ENCODE results near the gene PDZK1IP1. TPM values are rescaled to one million over a fixed set of nuclear protein-coding genes. Genes with fewer than 3 reads are reported as not detected.

The PDZK1IP1 gene
- total RNA-seq, 1 donor = not detected

DNA sequence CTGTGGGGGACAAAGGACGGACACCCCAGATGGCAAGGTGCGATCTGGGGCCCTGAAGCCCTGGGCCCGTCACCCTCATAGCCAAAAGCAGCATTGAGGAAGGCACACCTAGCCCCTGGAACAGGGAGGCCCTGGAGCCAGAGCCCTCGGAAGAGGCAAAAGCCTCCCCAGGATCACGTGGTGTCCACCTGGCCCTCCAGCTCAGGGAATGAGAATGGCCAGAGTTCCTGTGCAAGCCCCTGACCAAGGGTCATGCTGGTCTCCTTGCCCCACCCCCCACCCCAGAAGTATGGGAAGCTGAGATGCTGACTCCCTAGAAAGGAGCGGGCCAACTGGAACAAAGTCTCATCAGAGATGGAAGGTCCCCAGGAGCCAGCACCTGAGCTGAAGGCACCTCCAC, 1.0 kb upstream of the PDZK1IP1 start:
- no peak overlapping the region for H3K4me3 ChIP-seq (ENCODE audit: low read depth, low read length)
- TF ChIP-seq, protein P1, sequence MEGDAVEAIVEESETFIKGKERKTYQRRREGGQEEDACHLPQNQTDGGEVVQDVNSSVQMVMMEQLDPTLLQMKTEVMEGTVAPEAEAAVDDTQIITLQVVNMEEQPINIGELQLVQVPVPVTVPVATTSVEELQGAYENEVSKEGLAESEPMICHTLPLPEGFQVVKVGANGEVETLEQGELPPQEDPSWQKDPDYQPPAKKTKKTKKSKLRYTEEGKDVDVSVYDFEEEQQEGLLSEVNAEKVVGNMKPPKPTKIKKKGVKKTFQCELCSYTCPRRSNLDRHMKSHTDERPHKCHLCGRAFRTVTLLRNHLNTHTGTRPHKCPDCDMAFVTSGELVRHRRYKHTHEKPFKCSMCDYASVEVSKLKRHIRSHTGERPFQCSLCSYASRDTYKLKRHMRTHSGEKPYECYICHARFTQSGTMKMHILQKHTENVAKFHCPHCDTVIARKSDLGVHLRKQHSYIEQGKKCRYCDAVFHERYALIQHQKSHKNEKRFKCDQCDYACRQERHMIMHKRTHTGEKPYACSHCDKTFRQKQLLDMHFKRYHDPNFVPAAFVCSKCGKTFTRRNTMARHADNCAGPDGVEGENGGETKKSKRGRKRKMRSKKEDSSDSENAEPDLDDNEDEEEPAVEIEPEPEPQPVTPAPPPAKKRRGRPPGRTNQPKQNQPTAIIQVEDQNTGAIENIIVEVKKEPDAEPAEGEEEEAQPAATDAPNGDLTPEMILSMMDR (IDR thresholded peaks at IDR 0.05; ENCODE audit: insufficient read depth, low read length) = no peak
- DNase-seq (ENCODE audit: low read depth) = no peak

GRCh38 chr1:47190509-47190855, 646 bp upstream of the PDZK1IP1 start:
- H3K4me3 ChIP-seq (ENCODE audit: low read depth, low read length) = no peak overlapping the region
- TF ChIP-seq, protein P1 (IDR thresholded peaks at IDR 0.05; ENCODE audit: insufficient read depth, low read length) = no peak
- DNase-seq (ENCODE audit: low read depth) = no peak

GRCh38 chr1:47188791-47189785, 748 bp downstream of the PDZK1IP1 start:
- DNase-seq (ENCODE audit: low read depth) = no peak
- TF ChIP-seq, protein P1 (IDR thresholded peaks at IDR 0.05; ENCODE audit: insufficient read depth, low read length) = no peak
- no peak overlapping the region for H3K4me3 ChIP-seq (ENCODE audit: low read depth, low read length)

DNA sequence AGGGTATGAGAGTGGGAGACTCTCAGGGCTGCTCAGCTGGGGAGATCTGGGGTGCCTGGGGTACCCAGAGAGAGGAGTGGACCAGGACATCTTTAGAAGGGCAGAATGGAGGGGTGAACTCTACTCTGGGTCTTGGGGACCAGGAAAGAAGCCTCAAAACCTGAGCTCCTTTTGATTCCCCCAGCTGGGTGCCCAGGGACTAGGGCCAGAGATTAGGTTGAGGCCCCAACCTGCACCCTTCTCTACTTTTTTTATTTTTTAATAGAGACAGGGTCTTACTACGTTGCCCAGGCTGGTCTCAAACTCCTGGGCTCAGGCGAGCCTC, 1.9 kb downstream of the PDZK1IP1 start:
- DNase-seq (ENCODE audit: low read depth) = no peak
- H3K4me3 ChIP-seq (ENCODE audit: low read depth, low read length) = no peak overlapping the region
- TF ChIP-seq, protein P1 (IDR thresholded peaks at IDR 0.05; ENCODE audit: insufficient read depth, low read length) = no peak

- DNase-seq (ENCODE audit: low read depth) = no peak
- no peak overlapping the region for H3K4me3 ChIP-seq (ENCODE audit: low read depth, low read length)
- TF ChIP-seq, protein P1 (IDR thresholded peaks at IDR 0.05; ENCODE audit: insufficient read depth, low read length) = no peak
These were observed 2.5 kb downstream of the PDZK1IP1 start for GRCh38 chr1:47187231-47187925.

- no peak for DNase-seq (ENCODE audit: low read depth)
- TF ChIP-seq, protein P1 (IDR thresholded peaks at IDR 0.05; ENCODE audit: insufficient read depth, low read length) = no peak
- H3K4me3 ChIP-seq (ENCODE audit: low read depth, low read length) = no peak overlapping the region
These were observed 3.3 kb downstream of the PDZK1IP1 start for GRCh38 chr1:47186267-47187185.
